Activated CD8-positive, alpha-beta memory T cell treated with anti-CD3 and anti-CD28 coated beads, Interleukin-2, amount 50 U/mL, for 1 hour (primary cell): ENCODE measurements around the gene COL8A1.

Experiments used
- DNase-seq: peaks from one replicate; pipeline ENCODE4 v3.0.0-alpha.2; 2020; ENCODE audit errors: extremely low read depth

Gene COL8A1

DNA sequence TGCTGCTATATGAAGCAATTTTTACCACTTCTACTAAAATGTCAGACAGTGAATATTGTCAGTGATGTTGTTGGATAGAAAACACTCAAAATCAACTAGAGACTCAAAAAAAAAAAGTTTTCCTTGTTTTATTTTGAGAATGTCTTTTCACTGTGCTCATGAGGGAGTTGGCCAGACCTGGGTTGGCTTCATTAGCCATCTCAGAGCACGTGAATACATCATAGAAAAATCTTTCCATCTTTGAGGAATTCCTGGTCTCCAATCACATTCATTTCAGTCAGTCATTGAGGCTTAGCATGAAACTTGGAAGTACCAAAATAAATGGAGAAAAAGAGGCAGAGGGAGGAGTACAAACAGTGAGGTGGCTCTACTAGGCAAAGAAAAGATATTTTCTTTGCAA is 121.6 kb downstream of the COL8A1 start:
- no peak for DNase-seq

DNA sequence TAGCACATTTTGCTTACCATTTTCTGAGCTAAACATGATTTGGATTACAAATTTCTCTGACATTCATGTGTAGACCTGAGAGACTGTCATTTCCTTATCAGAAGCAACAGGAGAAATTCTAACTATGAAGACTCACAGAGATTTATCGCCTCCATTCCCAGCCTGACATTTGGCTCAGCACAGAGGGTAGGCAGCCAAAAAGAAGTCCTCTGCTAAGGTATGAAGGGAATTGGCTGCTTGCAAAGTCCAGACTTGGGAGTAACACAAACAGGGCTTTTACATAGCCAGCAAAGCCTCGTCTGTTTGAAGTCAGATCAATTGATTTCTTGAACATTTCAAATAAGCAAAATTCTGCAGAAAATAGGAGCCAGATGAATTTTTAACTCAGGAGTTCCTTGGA is 122.2 kb downstream of the COL8A1 start:
- DNase-seq: no peak

- no peak for DNase-seq
These were observed 123.2 kb downstream of the COL8A1 start for GRCh38 chr3:99761415-99762165.

- no peak for DNase-seq
These were observed 124.5 kb downstream of the COL8A1 start for GRCh38 chr3:99762901-99763300.

DNA sequence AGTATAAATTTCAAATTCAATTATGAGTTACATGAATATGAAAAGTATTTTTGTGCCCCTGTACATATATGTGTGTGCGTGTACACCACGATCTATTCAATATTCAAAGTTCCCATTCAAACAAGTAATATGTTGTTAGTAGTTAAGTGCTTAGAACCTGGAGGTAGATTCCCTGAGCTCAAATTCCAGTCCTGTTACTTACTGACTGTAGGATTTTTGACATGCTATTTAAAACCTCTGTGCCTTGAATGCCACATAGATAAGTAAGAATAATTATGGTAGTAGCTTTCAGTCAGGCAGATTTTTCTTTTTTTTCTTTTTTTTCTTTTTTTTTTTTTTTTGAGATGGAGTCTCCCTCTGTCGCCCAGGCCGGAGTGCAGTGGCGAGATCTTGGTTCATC is 126.0 kb downstream of the COL8A1 start:
- DNase-seq: no peak

DNA sequence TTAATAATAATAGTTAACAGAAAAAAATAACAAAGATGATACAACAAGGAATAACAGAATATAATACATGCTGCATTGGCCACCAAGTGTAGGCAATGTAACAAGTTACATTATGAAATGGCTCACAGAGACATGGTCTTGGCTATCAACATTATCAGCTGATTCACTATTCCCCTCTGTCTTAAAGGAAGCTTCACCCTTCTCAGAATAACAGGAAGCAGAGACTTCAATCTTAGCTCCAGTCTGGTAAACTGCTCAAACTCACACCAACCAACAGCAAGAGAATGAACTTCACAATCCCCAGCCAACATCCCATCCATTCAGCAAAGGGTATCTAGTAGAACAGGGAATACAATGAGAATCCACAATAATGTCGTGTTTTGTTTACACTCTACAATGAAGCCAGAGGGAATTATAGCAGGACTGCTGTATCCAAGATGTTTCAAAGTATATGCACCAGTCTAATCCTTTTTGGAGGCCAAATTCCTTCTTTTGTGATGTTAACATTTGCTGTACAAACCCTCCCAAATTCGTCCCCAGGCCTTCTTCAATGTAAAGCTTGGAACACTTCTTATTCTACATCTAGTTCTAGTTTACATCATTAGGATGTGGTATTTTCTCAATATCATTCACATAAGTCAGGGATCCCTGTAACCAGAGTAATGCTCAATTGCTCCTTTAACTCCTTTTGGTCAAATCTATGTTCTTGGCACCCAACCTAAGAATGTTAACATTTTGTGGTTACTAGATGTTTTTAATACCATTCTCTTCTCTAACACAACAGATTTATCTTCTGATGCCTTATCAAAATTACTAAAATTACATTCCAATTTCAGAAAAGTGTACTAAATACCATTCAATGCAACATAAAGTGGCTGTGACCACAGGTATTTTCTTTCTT is 126.9 kb downstream of the COL8A1 start:
- DNase-seq: no peak

GRCh38 chr3:99767291-99767690 is 128.9 kb downstream of the COL8A1 start:
- DNase-seq: no peak

DNA sequence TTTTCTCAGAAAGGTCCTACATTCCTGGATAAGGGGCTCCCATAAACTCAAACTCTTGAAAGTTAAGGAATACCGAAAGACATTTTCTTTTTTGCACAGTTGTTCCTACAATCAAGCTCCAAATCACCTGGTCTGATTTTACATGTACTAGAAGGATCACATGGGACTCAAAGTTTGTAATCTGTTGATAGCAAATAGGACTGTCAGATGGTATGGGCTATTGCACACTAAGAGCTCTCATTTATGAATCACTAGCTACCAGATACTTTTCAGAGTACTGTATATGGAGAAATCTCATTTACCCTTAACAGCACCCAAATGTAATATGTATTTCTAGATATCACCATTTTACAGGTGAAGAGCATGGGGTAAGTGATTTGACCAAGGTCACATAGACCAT is 129.7 kb downstream of the COL8A1 start:
- no peak for DNase-seq

DNA sequence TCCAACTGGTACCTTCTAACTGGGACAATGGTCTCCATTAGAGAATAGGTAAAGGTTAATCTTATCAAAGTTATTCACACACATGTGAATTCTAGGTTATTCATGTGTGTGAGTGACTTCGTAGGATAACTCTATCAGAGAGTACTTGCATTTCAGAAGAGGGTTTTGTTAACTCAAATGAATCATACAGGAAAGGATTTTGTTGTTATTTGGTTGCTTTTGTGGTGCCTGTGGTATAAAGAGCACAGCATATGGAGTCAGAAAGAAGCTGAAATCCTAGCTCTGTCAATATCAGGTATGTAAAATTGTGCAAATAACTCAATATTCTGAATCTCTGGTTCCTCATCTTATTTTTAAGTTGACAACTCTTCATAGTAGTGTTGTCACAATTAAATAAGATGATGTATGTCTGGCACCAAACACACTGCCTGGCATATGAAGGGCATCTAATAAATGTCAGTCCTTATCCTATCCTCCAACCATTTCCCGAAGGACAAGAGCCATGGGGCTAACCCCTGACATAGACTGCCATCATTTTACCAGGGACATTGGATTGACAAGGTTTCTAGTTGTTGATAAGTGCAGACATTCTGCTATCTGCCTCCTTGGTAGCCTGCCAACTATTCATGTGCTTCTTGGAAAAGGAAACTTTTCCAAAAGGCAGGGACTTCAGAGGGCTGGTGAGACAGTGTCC is 130.6 kb downstream of the COL8A1 start:
- no peak for DNase-seq

GRCh38 chr3:99772171-99772570 is 133.8 kb downstream of the COL8A1 start:
- DNase-seq: no peak

DNA sequence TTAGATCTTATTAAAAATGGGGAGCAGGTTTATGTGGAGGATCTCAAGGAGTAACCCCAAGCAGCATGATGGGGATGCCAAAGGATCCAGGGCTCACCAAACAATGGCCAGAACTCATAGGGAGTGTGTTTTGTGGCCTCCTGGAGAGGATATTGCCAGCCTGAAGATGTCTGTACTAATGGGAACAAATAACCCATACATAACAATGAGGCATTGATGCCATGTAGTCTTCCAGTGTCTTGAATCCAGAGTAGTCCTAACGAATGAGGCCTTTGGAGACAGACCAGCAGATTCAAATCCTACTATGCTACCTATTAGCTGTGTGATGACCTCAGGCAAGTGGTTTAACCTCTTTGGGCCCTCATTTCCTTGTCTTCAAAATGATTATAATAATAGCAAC is 134.3 kb downstream of the COL8A1 start:
- DNase-seq: no peak

DNA sequence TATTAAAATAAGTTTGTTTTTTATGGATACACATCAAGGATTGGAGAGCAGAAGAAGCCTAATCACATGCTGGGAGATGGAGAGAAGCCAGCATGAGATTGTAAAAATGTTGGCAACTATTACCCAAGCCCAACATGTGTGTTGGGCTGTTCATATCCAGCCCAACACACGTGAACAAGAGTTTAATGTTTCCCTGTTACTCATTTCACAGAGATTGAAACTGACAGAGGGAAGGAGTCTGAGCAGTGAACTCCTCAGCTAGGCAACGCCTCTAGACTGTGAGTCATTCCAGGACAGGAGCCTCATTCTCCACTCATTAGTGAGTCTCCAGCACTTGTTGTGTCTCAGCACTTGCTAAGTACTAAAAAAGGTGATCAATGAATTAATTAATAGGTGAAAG is 136.1 kb downstream of the COL8A1 start:
- no peak for DNase-seq

GRCh38 chr3:99776516-99777209 is 138.3 kb downstream of the COL8A1 start:
- no peak for DNase-seq

- no peak for DNase-seq
These were observed 138.8 kb downstream of the COL8A1 start for GRCh38 chr3:99777210-99777549.

DNA sequence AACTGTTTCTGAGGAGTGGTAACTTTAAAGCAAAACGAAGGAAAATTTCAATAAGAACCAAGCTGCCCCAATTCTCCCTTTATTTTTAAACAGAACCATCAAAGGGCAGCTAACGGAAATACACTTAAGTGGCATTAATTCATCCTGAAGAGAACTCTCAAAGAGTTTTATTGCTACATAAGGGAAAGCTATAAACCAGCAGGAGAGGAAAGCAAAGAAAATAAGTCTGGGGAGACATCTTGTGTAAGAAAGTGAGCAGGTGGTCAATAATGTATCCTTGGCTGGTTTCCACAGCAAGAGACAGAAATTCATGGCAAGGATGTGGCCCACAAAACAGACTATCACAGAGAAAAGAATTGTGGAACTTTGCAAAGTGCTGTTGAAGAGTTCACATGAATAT is 139.3 kb downstream of the COL8A1 start:
- no peak for DNase-seq

- no peak for DNase-seq
These were observed 142.4 kb downstream of the COL8A1 start for GRCh38 chr3:99780749-99781148.

- DNase-seq: no peak
These were observed 143.4 kb downstream of the COL8A1 start for GRCh38 chr3:99781761-99782160.

GRCh38 chr3:99783011-99783573 is 144.7 kb downstream of the COL8A1 start:
- no peak for DNase-seq

GRCh38 chr3:99789011-99789721 is 150.8 kb downstream of the COL8A1 start:
- DNase-seq: no peak

DNA sequence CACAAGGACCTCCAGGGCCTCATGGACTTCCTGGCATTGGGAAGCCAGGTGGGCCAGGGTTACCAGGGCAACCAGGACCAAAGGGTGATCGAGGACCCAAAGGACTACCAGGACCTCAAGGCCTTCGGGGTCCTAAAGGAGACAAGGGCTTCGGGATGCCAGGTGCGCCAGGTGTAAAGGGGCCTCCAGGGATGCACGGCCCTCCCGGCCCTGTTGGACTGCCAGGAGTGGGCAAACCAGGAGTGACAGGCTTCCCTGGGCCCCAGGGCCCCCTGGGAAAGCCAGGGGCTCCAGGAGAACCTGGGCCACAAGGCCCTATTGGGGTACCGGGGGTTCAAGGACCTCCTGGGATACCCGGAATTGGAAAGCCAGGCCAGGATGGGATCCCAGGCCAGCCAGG is 156.1 kb downstream of the COL8A1 start:
- no peak for DNase-seq

- no peak for DNase-seq
These were observed 157.2 kb downstream of the COL8A1 start for GRCh38 chr3:99795573-99795972.
